AG09309 (cell line): Measurements from ENCODE around the gene LYPD1.

Experiments
- DNase-seq: peaks from one replicate; pipeline ENCODE4 v3.0.0-alpha.2; 2010; ENCODE audit warnings: low read depth
- H3K4me3 ChIP-seq: 2 replicates; pipeline ENCODE4 v1.5.1; 2011; ENCODE audit warnings: mild to moderate bottlenecking, low read depth, low read length, moderate library complexity; ENCODE audit not compliant: control insufficient read depth
- CTCF ChIP-seq: IDR thresholded peaks from 2 replicates; pipeline ENCODE4 v1.5.1; 2011; ENCODE audit warnings: mild to moderate bottlenecking, low read depth, low read length, inconsistent platforms; ENCODE audit not compliant: insufficient read depth, control insufficient read depth; ENCODE audit errors: missing control alignments

Gene LYPD1

GRCh38 chr2:132597831-132598230 is 72.2 kb downstream of the LYPD1 start:
- no peak overlapping the region for H3K4me3 ChIP-seq
- no peak for TF ChIP-seq CTCF
- no peak for DNase-seq

GRCh38 chr2:132597166-132597565 is 72.8 kb downstream of the LYPD1 start:
- no peak for DNase-seq
- no peak overlapping the region for H3K4me3 ChIP-seq
- TF ChIP-seq CTCF = no peak

GRCh38 chr2:132595693-132596092 is 74.3 kb downstream of the LYPD1 start:
- H3K4me3 ChIP-seq = no peak overlapping the region
- TF ChIP-seq CTCF = no peak
- no peak for DNase-seq

GRCh38 chr2:132595186-132595585 is 74.8 kb downstream of the LYPD1 start:
- TF ChIP-seq CTCF = no peak
- DNase-seq = no peak
- no peak overlapping the region for H3K4me3 ChIP-seq
